DOHH2 (cell line): ENCODE measurements around the gene PCGF3.

Source experiments
- EZH2phosphoT487 ChIP-seq: fragments of 200-600 bp; sonication (generic); IDR thresholded peaks from 2 replicates; pipeline ENCODE4 v1.6.1; 2017; ENCODE audit warnings: borderline replicate concordance, mild to moderate bottlenecking, antibody characterized with exemption, low read length, moderate library complexity, mixed read lengths
- TF ChIP-seq, protein P1 (sequence below): fragments of 200-600 bp; sonication (generic); IDR thresholded peaks from one replicate; pipeline ENCODE4 v1.5.1; 2014; ENCODE audit warnings: antibody characterized with exemption, mild to moderate bottlenecking, low read depth, low read length; ENCODE audit not compliant: poor library complexity, severe bottlenecking

DNA sequence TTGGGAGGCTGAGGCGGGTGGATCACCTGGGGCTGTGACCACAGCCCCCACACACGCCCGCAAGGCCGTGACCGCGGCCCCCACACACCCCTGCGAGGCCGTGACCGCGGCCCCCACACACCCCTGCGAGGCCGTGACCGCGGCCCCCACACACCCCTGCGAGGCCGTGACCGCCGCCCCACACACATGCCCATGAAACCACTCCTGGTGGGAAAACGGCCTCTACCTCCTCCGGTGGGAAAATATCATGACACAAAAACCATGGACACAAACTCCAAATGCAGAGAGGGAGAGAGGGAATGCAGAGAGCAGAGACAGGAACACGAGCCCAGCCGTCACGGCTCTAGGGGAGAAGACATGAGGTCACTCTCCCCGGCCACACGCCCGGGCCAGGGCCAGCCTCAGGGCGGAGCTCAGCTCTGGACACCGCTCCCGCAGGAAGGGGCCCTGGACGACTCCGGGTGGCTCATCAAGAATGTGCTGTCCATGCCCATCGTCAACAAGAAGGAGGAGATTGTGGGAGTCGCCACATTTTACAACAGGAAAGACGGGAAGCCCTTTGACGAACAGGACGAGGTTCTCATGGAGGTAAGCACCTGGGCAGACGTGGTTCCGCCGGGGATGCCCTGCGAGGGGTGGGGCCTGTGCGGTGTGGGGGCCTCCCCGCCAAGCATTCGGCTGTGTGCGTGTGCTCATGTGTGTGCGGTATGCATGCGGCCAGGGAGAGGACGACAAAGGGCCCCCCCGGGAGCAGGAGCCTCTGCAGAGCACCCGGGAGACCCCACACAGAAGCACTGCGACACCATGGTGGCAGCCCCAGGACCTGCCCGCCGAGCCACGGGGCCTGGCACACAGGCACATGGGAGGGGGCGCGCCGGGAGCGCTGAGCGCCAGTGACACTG lies 48.9 kb upstream of the PCGF3 start:
- TF ChIP-seq, protein P1, sequence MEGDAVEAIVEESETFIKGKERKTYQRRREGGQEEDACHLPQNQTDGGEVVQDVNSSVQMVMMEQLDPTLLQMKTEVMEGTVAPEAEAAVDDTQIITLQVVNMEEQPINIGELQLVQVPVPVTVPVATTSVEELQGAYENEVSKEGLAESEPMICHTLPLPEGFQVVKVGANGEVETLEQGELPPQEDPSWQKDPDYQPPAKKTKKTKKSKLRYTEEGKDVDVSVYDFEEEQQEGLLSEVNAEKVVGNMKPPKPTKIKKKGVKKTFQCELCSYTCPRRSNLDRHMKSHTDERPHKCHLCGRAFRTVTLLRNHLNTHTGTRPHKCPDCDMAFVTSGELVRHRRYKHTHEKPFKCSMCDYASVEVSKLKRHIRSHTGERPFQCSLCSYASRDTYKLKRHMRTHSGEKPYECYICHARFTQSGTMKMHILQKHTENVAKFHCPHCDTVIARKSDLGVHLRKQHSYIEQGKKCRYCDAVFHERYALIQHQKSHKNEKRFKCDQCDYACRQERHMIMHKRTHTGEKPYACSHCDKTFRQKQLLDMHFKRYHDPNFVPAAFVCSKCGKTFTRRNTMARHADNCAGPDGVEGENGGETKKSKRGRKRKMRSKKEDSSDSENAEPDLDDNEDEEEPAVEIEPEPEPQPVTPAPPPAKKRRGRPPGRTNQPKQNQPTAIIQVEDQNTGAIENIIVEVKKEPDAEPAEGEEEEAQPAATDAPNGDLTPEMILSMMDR, result no peak
- TF ChIP-seq EZH2phosphoT487, result no peak
